Stimulated activated CD4-positive, alpha-beta T cell treated with anti-CD3 and anti-CD28 coated beads, Interleukin-1b, Interleukin-23, amount 100 ng/mL, for 24 hours (primary cell): ENCODE measurements around the gene FOXP4.

Source experiments
- DNase-seq, 4 experiments: peaks; one replicate each; pipeline ENCODE4 v3.0.0-alpha.2; 2020; ENCODE audit warnings: low read depth in 4 of 4, low spot score in 1 of 4

FOXP4 gene

DNA sequence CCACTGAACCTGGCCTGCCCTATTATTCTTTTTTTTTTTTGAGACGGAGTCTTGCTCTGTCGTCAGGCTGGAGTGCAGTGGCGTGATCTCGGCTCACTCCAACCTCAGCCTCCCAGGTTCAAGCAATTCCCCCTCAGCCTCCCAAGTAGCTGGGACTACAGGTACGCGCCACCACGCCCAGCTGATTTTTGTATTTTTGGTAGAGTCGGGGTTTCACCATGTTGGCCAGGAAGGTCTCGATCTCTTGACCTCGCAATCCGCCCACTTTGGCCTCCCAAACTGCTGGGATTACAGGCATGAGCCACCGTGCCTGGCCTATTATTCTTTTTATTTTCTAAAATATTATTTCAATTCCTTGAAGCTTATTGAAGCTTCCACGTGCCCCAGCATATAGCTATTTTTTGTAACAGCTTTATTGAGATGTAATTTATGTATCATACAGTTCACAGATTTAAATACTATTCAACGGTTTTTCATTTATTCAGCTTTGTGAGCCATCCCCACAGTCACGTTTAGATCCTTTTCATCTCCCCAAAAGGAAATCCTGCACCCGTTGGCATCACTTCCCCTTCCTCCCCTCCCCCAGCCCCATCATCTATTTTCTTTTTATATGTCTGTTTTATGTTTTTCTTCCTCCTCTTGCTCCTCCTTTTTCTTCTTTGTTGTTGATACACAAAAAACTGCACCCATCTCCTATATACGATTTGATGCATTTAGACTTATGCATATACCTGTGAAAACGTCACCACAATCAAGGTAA, 78.6 kb downstream of the FOXP4 start:
- no peak for DNase-seq

DNA sequence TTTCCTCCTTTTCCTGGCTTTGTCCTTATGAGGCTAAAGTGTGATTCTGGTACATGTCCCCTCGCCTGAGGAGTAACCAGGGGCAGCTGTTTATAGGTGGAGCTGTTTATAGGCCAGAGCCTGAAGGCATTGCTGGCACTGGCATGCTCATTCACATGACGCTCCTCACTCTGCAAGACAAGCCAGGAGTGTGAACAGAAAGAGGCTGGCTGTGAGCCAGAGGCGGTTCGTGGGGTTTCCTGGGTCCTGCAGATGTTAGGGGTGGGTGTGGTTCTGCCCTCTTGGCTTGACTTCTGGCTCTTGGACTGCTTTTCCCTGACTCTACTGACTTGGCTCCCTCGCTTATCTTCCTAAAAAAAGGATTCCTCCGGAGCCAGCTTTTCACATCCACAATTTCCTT, 79.3 kb downstream of the FOXP4 start:
- no peak for DNase-seq

DNA sequence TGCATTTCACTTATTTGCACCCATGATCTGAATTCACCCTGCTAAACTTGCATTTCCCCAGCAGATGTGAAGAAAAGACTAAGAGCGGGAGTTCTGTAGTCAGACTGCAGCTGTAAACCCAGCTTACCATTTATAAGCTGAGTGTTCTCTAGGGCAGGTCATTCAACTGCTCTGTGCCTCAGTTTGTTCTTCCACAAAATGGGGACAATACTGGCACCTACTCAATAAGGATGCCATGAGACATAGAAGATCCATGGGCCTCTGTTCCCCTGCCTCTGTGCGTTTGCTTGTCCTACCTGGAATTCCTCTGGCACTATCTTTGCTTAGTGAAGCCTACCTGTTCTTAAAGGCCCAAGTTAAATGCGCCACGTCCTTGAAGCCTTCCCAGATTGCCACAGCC, 79.8 kb downstream of the FOXP4 start:
- no peak for DNase-seq

DNA sequence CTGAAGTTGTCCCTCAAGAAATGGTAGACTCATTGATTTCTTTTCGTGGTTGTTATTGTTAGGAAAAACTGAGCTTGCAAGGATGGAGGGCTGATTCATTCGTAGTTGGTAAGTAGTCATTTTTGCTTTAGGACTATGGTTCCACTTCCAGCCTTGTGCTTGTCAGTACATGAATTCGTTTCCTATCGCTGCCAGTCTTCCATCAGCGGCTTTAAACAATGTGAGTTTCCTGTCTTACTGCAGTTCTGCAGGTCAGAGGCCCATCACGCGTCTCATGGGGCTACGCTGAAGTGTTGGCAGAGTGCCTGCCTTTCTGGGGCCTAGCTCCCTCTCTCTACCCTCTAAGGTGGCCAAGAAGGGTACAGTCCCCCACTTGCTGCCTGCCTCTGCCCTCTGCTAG, 80.7 kb downstream of the FOXP4 start:
- no peak for DNase-seq

DNA sequence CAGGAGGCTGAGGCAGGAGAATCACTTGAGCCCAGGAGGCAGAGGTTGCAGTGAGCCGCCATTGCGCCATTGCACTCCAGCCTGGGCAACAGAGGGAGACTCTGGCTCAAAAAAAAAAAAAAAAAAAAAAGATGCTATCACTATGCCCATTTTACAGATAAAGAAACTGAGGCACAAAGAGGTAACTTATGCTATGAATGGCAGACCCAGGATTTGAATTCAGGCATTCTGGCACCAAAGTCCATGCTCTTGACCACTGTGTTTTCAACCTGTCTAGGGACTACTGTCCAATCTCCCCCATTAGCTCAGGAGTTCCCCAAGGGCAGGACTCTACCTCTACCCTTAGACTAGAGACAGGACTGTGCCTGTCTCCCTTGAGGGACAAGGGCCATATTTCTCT, 82.9 kb downstream of the FOXP4 start:
- DNase-seq = no peak

DNA sequence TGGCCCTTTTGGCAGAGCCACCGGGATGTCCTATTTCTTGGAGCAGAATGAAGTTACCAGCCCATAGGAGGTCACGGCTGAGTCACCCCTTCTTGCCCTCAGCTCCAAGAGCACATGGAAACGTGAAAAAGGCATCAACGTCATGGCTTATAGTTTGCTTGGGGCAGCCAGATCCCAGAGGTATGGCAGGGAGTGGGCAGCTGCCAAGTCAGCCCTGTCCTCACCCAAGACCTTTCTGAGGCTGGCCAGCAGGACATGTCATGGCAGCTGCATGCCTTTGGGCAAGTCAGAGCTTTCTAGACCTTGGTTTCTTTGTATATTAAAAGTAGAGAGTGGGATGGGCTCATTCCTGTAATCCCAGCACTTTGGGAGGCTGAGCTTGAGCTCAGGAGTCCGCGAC, 83.9 kb downstream of the FOXP4 start:
- DNase-seq = no peak

DNA sequence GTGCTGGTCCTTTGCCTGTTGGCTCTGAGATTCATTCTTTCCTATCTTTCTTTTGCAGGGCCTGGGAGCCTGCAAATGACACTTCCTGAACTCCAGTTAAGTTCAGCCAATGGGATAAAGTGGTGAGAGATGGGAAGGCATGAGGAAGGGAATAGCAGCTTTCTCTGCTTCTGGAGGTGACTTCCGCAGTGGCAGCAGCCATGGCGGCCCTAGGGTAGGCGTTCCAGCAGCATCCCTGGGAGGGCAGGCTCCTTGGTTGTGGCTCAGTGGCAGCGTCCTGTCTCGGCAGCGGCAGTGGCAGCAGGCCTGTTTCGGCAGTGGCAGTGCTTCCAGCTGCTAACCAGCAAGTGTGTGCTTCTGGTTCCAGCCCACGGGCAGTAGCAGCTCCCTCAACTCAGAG, 84.8 kb downstream of the FOXP4 start:
- DNase-seq = no peak

DNA sequence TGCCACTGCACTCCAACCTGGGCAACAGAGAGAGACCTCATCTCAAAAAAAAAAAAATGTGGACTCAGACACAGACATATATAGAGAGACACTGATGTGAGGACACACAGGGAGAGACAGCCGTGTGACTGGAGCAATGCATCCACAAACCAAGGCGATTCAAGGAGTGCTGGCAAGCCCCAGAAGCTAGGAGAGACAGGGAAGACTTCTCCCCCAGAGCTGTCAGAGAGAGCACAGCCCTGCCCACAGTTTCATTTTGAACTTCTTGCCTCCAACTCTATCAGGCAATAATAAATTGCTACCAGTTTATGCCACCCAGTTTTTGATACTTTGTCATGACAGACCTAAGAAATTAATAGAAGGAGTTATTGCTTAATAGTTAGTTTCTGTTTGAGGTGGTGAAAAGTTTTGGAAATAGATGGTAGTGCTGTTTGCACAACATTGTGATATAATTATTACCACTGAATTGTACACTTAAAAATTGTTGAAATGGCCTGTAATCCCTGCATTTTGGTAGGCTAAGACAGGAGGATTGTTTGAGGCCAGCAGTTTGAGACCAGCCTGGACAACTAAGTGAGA, 87.0 kb downstream of the FOXP4 start:
- no peak for DNase-seq

DNA sequence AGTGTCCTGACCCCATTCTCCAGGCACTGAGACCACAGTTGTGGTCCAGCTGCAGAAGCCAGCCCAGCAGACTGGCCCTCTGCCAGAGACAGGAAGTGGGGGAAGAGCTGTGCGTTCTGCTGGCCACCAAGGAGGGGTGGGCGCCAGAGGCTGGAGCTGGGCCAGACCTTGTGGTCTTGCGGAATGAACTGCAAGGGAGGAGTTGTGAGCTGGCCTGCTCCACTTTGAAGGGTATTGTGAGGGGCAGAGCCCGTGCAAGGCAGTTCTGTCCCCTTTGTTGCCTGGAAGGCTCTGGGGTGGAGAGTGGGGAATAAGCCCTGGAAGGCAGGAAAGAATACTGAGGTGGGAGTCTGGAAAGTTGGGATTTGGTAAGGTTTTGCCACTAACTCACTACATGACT, 88.5 kb downstream of the FOXP4 start:
- no peak for DNase-seq

DNA sequence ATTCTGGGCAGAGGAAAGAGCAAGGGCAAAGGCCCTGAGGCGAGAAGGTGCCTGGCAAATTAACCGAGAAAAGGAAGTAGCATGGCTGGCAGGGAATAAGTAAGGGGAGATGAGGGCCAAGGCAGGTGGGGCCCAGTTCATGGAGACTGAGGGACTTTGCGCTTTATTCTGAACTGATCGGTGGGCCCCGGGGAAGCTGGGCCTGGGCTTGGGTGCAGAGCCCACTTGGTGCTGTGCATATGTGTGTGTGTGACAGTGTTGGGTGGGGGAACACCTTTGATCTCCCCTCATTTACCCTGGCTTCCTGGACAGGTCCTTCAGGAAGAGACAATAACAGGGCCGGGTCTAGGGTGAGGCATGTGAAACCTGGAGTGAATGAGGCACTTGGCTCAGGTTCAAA, 89.2 kb downstream of the FOXP4 start:
- no peak for DNase-seq

DNA sequence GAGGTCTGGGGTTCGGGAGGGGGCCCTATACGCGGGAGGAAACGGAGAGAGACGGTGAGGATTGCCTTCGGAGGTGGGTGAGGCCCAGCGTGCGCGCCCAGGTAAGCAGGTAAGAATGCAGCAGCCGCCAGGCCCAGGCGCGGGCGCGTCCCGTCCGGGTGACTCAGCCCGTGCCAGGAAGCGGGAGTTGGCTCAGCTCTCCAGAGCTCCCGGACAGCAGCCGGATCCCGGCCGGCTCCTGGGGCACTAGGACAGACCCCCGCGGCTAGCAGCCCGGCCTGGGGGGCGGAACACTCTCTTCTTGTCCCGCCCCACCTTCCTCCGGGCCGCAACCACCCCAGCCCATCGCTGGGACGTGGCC, 90.6 kb downstream of the FOXP4 start:
- DNase-seq = no peak

DNA sequence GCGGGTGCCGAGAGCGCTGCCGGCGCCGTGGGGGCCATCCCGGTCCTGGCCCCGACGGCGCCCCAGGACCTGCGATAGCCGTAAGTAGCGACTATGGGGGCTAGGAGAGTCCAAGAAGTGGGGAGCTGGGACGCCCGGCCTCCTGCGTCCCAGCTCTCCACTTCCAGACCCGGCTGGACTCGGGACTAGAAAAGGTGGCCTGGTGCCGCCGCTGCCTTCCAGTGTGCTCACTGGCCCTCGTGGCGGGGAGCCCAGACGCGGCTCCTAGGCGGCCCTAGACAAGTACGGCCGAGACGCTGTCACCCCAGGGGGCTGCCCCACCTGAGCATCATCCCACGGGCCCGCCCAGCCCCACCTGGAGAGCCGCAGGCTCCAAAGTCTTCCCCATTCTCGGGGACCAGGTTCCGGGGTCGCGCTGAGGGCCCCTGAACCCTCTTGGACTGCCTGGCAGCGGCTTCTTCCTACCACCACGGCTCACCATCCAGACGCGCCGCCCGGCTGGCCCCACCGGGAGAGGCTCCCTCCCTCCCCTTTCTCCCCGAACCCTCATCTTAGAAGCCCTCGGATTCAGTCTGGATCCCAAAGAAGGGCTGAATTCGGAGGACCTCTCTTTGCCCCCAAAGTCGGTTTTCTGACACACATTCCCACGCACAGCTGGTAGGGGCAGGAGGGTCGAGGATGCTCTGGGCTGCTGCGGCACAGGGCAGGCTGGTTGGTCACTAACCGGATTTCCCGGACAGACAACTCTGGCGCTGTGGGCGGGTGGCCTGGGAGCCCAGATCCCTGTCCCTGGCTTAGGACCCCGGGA, 91.2 kb downstream of the FOXP4 start:
- no peak for DNase-seq

DNA sequence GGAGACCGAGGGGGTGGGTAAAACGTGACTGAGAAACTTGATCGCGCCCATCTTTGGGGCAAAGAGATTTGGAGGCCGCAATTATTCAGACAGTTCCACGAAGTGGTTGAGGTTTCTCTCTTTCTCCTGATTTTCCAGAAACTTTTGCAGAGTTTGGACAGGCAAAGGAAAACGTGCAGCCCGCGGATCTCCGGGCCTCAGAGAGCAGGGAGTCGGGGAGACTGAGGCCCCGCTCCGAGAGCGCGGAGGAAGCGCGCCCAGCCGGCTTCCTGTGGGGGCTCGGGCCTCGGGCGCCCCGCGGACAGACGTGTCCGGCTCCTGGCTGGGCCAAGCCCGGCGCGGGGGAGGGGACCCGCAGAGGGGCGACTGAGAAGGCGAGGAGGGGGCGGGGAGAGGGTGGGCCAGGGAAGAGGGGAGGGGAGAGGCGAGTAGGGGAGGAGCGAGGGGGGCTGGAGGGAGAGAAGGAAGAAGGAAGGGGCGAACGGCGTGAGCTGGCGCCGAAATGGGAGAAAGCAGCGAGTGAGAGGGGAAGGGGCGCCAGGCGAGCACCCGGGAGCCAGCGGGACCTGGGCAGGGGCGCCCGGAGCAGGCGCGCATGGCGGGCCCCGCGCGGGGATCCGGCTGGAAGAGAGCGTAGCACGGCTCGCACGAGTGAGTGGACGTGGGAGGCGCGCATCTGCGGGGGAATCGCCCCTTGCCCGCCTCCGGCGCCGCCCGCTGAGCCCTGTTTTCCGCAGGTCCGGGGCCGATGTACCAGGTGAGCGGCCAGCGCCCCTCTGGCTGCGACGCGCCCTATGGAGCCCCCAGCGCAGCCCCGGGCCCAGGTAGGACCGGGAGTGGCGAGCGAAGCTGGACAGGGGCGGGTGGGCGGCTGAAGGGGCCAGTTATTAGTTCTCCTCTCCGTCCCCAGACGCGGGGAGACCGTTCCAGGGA, 92.1 kb downstream of the FOXP4 start, which contains the start of gene MDFI:
MDFI (plus strand) TSS at position 467 of the 933 bp plus-strand sequence; CDS start at position 749, 282 bp downstream.
- DNase-seq = no peak

DNA sequence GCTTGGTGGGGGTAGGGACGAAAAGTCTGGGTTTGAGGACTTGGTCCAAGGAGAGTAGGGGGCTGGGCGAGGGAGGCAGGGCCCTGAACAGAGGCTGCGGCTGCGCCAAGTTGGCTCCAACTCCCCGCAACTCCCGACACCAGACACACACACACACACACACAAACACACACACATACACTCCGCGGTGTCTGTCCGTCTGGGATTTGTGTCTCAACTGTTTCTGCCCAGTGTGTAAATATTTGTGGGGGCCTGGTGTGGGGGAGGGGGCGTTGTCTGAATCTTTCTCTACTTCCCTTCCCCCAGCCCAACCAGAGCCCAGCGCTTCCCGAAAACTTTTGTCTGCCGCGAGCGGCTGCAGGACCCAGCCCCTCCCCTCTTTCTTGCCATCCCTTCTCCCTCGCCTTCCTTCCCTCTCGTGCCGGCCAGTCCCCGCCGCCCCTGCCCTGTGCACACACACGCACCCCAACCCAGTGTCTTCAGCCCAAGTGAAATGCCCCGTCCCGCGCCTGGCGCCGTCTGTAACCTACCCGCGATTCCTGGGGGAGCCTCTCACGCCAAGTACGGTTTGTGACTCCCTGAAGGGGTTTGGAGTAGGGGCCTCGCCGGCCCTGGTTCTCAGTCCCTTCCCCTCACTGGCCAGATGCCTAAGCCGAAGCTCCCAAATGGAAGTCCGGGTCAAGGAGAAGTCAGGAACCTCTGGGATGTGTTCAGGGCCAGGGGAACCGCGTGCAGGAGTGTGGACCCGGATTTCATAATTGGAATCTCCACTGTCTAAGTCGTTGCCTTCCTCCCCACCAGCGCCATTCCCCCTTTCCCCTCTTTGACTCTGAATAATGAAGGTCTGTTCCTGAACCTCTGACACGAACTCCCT, 93.0 kb downstream of the FOXP4 start:
- no peak for DNase-seq

DNA sequence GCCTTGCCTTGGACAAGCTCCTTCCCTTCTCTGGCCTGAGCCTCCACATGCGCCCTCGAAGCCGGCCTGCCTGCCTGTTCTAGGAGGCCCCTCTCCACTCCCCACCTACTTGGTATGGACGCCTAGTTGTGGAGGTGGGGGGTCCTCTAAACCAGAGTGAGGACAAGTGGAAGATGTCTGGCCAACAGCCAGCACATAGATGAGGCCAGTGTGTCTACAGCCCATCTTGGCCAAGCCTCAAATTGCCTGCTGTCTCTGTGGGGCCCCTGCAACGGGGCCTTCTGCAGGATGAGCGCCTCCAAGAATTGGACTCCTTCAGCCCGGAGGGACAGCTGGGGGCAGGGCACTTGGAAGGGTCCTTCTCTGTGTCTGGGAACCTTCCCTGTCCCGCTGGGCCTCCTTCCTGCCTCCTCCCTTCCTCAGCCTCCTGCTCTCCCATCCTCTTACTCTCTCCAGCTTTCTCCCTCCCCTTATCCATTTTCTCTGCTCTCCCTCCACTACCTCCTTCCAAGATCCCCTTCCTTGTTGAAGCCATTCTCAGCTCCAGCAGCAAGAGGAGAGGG, 93.7 kb downstream of the FOXP4 start:
- DNase-seq = no peak

DNA sequence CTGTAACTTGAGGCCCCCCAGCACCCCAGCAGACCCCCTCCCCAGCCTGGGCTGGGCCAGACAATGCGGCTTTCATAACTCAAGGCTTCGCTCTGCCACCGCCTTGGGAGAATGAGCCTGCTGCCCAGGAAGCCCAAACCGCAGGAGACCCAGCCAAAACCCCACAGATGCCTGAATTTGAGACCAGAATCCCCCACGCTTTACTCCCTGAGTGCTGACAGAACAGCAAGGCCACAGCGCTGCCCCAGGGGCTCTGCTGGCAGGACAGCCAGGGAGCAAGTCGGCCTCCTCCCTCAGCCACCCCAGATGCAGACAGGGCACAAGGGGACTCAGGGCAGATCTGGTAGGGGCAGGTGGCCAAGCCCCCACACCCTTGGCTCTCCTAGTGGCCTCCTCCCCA, 94.2 kb downstream of the FOXP4 start:
- no peak for DNase-seq

DNA sequence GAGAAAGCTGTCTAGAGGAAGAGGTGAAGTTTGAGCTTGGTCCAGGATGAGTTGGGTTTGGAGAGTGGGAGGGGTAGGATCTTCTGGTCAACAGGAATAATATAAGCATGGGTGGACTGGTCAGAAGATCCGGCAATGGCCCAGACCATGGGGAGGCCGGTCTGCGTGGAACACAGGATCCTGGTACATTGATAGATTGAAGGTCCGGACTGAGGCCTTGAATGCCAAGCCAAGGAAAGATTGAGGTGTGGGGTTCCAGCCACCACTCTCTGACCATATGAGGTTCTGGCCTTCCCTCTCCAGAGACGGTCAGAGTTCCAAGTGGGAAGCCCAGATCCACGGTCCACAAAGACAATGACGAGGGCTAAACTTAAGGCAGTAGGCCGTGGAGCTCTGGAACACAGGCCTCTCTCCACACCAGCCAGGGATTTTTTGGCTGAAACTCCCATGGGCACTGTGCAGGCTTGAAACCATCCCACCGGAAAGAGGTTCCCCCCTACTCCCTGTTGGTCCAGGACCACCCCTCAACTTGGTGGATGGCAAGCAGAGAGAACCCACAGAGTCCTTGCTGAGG, 95.3 kb downstream of the FOXP4 start:
- no peak for DNase-seq

DNA sequence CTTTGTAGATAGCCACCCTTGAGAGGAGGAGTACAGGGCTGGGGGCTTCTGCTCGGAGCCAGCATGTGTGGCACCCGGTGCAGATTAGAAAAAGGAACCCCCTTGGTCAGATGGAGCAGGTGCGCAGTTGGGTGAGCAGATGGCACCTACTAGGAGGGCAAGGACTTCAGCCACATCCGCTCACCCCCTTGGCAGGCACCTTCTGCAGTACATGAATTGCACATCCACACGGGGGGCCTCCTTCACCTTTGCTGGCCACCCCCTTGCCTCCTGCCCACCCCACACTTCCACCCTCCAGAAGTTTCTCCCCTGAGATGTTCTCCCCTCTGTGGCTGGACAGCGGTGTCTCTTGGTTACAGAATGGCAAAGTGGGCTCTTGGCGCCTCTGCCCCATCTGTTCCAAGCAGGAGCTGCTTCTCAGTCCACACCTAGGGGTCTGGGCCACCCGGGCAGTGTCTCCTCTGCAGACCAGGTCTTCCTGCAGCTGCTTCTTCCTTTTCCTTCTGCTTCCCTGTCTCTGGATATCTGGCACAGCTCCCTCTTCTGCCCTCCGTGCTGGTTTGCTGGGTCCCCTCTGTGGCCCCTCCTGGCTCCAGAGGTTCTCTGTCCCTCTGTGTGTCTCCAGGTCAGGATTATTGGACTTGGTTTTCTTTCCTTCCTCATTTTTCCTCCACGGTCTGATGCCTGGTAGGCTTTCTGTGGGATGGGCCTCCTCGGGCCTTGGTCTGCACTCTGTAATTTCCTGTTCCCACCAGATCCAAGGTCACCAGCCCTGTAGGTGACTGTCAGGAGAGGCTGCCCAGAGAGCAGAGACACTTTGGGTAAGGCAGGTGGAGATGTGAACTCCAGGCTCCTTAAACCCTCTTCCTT, 96.1 kb downstream of the FOXP4 start:
- DNase-seq = no peak
